ENCODE measurements around the gene PHACTR1.
A peak's percentile ranks its signal among the peaks of the same experiment; 100 is the strongest.

- TF ChIP-seq CTCF (IDR thresholded peaks at IDR 0.05; ENCODE audit: insufficient read depth, low read length) (no peak), REST (IDR thresholded peaks at IDR 0.05; ENCODE audit: insufficient replicate concordance, low read depth) (no peak), POLR2AphosphoS5 (IDR thresholded peaks at IDR 0.05; ENCODE audit: low read depth) (peak; percentile 91), SPI1 (IDR thresholded peaks at IDR 0.05; ENCODE audit: borderline replicate concordance, low read depth) (peak; percentile 38; the same call in 1 of the 2 replicates), GABPA (IDR thresholded peaks at IDR 0.05; ENCODE audit: low read depth) (peak; percentile 74; the same call in 1 of the 2 replicates)
Observed at GRCh38 chr6:13302751-13303667, 586.4 kb downstream of the PHACTR1 start.
